ENCODE results near the gene ADAMTS12.

The ADAMTS12 gene

GRCh38 chr5:33711094-33711679, 180.6 kb downstream of the ADAMTS12 start:
- no peak for DNase-seq

- DNase-seq: no peak
Measured at GRCh38 chr5:33702867-33703266, 188.9 kb downstream of the ADAMTS12 start.

DNA sequence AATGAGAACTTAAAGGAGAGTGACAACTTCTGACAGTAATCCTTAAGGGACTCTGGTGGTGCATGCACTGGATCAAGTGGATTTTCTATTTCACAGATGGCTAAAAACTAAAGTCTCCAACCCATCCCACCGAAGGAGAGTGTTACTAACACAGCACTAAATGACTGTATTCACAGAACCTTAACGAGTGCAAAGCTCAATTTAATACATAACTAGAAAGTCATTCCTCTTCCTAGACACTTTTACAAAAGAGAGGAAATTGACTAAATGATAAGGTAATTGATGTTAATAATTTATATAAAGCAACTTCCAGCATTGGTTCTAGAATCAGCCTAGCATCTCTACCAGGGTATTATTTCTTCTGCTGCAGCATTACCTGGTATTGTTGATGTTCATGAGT, 189.8 kb downstream of the ADAMTS12 start:
- DNase-seq: no peak

- DNase-seq: no peak
Measured at GRCh38 chr5:33701251-33701650, 190.5 kb downstream of the ADAMTS12 start.

DNA sequence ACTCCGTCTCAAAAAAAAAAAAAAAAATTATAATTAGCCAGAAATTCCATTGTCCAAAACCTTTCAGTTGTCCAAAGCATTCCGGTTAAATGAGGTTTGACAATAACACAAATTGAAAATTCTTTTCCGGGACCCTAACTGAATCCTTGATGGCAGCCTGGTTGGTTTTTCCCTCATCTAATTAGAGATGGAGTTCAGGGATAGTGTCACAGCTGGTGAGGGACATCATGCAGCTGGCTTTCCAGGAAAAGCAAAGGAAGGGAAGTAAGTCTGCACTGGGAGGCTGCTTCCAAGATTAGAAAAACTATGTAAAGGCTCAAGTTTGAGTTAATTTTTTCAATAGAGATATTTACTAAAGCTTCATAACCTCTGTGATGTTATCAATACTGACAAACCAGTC, 195.4 kb downstream of the ADAMTS12 start:
- DNase-seq: no peak

- DNase-seq: no peak
Measured at GRCh38 chr5:33692980-33693379, 198.8 kb downstream of the ADAMTS12 start.

- no peak for DNase-seq
Measured at GRCh38 chr5:33691856-33692255, 199.9 kb downstream of the ADAMTS12 start.

DNA sequence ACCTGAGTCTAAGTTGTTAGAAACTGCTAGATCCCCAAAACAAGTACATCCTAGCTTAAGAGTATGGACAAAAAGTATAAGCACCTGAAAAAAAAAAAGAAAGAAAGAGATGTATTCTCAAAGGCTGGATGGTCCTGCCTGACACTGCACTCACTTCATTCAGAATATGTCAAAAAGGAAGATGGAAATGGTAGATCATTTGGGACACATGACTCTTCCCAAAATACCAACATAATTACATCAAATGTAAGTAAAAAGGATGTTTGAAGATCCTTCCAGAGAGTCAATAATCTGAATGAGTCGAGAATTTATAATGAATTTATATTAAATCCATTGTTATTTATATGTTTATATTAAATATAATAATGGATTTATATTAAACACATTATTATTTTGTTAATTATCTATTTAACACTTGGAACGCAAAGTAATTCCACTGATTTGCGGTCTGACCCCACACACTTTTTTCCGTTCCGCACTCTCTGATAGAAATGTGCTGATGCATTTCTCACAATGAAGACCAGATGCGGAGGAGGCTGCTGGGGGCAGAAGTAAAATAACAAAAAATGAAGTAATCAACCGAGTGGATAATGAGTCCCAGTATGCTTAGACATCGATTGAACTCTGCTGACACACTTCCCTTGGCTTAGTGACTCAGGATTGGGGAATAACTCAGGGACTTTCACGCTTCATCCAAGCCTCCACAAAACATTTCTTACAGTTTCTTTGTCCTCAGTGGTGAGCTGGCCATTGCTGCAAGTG, 201.2 kb downstream of the ADAMTS12 start:
- DNase-seq: no peak

- DNase-seq: no peak
Measured at GRCh38 chr5:33688526-33688925, 203.3 kb downstream of the ADAMTS12 start.

DNA sequence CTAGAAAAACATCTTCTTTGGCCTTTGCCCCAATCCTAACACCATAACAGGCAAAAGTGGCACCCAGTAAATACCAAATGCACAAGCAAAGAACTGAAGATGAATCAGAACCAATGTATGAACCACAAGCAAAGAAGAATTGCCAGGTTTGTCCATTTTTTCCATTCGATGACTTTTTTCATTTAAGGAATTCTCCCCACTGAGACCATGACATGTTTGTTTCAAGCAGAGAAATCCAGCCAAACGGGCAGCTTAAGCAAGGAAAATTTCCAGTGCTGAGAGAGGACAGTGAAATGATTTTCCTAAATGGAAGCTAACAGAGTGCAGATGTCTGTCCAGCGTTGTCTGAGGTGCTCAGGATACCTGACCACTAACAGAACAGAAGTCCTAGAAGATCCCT, 203.7 kb downstream of the ADAMTS12 start:
- no peak for DNase-seq

DNA sequence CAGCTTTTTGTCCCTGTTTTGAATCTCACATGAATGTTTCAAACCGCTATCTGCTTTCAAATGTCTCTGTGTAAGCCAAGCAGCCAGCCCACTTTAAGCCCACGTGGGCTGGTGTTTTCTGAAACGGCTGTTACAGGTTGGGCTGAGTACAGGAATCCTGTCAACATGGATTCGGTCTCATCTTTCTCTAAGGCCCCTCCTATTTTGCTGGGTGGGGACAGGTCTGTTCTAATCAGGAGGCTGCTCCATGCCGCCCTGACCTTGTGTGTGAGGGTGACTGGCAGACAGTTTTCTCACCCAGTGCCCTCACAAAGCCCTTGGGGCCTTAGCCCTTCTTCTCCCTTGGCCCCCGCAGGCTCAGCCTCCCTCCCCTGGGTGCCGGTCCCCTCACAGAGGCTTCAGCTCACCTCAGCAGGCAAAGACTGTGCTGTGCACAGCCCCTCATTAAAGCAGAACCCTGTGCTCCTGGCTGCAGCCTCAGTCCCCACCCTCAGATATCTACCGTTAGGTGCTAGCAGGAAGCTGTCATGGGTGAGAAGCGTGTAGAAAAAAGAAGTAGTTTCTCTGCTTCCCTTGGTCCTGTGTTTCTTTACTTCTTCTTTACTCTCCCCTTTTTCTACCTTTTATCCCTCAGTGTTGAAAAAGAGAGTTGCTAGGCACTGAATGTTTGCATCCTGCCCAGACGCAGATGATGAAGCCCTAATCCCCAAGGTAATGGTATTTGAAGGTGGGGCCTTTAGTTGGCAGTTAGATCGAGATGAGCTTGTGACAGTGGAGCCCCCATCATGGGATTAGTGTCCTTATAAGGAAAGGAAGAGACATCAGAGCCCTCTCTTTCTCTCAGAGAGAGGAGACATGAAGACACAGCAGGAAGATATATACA, 205.7 kb downstream of the ADAMTS12 start:
- no peak for DNase-seq

- no peak for DNase-seq
Measured at GRCh38 chr5:33684496-33685159, 207.2 kb downstream of the ADAMTS12 start.

- no peak for DNase-seq
Measured at GRCh38 chr5:33679791-33680190, 212.0 kb downstream of the ADAMTS12 start.

DNA sequence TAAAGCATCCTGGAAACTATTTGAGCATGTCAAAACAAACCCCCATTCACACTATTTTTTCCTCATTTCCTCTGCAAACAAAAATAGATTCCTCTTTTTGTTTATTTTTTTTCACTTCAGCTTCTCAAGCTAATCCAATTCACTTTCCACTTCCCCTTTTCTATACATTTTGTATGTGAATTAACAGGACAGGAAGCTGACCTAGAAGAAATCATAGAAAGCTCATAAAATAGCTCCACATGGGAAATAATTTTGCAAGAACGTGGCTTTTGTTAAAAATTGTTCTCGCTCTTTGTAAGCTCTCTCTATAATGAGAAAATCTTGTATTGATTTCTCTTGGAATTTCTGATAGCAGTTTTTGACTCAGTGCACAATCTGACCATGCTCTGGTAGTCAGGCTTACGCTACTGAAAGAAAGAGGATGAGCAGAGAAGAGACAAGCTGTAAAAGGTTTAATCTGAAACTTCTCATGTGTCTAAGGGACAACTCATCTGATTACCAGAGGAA, 215.8 kb downstream of the ADAMTS12 start:
- DNase-seq: no peak

GRCh38 chr5:33671700-33672291, 220.0 kb downstream of the ADAMTS12 start:
- no peak for DNase-seq

GRCh38 chr5:33662722-33663427, 228.9 kb downstream of the ADAMTS12 start:
- DNase-seq: no peak

DNA sequence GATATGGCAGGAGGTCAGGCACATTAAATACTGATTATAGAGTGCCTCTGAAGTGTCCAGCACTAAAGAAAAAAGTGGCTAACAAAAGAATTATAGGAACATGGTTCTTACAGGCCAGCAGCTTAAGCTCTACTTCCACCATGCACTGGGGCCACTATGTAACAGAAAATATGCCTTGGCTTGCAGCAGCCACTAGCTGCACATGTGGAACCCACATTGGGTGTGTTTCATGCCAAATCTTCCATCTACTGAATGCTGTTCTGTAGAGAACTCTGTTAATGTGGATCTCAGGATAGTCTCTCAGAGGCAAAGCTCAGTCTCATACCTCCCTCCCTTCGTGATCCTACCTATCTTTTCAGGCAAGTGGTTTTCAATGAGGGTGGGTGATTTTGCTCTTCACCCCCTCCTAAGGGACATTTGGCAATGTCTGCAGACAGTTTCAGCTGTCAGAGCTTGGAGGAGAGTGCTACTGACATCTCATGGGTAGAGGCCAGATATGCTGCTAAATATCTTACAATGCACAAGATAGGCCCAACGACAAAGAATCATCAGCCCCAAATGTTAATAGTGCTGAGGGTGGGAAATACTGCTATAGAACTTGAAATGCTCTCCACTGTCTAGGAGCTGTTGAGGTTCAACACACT, 232.1 kb downstream of the ADAMTS12 start:
- DNase-seq: no peak

DNA sequence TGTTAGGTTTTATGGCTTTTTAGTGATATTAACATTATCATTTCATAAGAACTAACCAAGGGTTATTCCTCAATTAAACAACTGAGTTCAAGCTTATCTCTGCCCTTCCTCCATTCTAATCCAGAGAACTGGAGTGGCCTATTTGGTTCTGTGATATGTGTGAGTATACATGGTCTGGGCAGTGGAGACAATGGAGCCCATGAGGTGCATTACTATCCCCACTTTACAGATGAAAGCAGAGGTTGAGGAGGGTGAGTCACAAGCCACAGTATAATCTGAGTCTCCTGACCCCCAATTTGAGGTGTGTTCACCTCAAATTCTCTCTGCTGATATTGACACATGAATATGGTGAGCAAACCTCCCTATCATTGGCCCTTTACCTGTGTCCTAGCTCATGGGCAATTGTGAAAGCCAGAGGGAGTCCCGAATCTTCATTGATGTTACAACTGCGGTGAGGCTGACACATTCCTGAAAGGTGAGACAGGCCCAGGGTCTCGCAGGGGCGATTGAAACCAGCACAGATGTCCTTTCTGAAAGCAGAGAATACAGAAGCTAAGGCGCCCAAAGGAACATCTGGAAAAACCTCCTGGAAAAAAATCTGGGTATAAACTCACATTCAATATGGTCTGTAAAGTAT, 233.9 kb downstream of the ADAMTS12 start:
- no peak for DNase-seq

DNA sequence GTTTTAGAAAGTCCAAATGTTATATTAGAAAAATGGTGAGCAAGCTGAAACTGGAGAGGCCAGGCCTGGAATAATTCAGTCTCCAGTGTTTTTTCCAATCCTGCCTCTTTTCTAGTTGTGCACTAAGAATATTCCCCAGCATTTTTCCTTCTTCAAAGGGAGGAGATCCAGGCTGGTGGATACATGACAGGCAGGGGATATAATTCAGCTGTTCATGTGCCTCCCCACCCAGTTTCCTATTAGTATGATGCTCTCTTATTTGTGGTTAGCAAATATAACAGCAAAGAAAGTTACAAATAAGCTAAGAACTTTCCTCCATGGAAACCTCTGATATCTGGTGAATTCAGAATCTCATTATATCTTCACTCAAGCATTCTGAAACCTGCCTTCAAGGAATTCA, 234.6 kb downstream of the ADAMTS12 start:
- no peak for DNase-seq

GRCh38 chr5:33650911-33651310, 240.9 kb downstream of the ADAMTS12 start:
- DNase-seq: no peak

All from right kidney (tissue), 1 donor.